K562 (cell line): ENCODE data around the gene ARHGAP4. TPM values are rescaled to one million over a fixed set of nuclear protein-coding genes. Genes with fewer than 3 reads are reported as not detected.

Source experiments
- CAMTA2 ChIP-seq: fragments of 250-450 bp; sonication (Bioruptor Pico); conservative IDR thresholded peaks from 2 replicates; pipeline ENCODE4 v1.5.1; 2022
- CGGBP1 ChIP-seq: fragments of 250-450 bp; sonication (Bioruptor Pico); IDR thresholded peaks from 2 replicates; pipeline ENCODE4 v1.9.0; 2021; ENCODE audit warnings: mild to moderate bottlenecking
- ERF ChIP-seq: fragments of 450-650 bp; formaldehyde crosslinking; IDR thresholded peaks from 2 replicates; pipeline ENCODE4 v1.4.0; 2020; ENCODE audit warnings: mild to moderate bottlenecking, mixed read lengths
- HCFC1 ChIP-seq: IDR thresholded peaks from 2 replicates; pipeline ENCODE4 v1.6.1; 2012; ENCODE audit warnings: low read depth, low read length, improper control_type of control experiment
- HMGN3 ChIP-seq: IDR thresholded peaks from 2 replicates; pipeline ENCODE4 v1.6.1; 2011; ENCODE audit warnings: borderline replicate concordance, low read depth, mild to moderate bottlenecking, mixed read lengths, low read length; ENCODE audit not compliant: insufficient read length; ENCODE audit errors: extremely low read depth
- HSF4 ChIP-seq: fragments of 250-450 bp; sonication (Bioruptor Pico); IDR thresholded peaks from 2 replicates; pipeline ENCODE4 v2.1.2; 2022; ENCODE audit warnings: mild to moderate bottlenecking, moderate library complexity, borderline replicate concordance
- ID3 ChIP-seq, 2 experiments: fragments of 250-450 bp in 1 of 2; fragments of 450-650 bp in 1 of 2; sonication (Bioruptor Pico) in 1 of 2; IDR thresholded peaks; 2 replicates each; pipeline versions ENCODE4 v1.6.1 to v1.8.0; 2016 to 2021; ENCODE audit warnings: mild to moderate bottlenecking in 2 of 2, moderate library complexity in 2 of 2, missing compliant biosample characterization in 1 of 2, missing genetic modification characterization in 1 of 2
- KDM5B ChIP-seq: fragments of 200-600 bp; sonication (generic); IDR thresholded peaks from 2 replicates; pipeline ENCODE4 v1.6.1; 2012; ENCODE audit warnings: low read depth, mild to moderate bottlenecking, moderate library complexity, low read length, control low read depth, inconsistent platforms; ENCODE audit not compliant: insufficient replicate concordance
- MLLT1 ChIP-seq, 2 experiments: fragments of 450-650 bp; IDR thresholded peaks; 2 replicates each; pipeline ENCODE4 v1.6.1; 2016
- PRMT5 ChIP-seq: sonication (generic); formaldehyde crosslinking; IDR thresholded peaks from 2 replicates; pipeline ENCODE4 v1.5.0; 2020; ENCODE audit warnings: missing genetic modification reagents
- RERE ChIP-seq: sonication (generic); formaldehyde crosslinking; IDR thresholded peaks from 2 replicates; pipeline ENCODE4 v1.8.0; 2023; ENCODE audit warnings: missing genetic modification reagents, mild to moderate bottlenecking, borderline replicate concordance
- SNIP1 ChIP-seq: fragments of 450-650 bp; IDR thresholded peaks from 2 replicates; pipeline ENCODE4 v1.7.1; 2017; ENCODE audit warnings: low read depth, mild to moderate bottlenecking
- SRSF1 ChIP-seq: fragments of 200-400 bp; formaldehyde crosslinking; IDR thresholded peaks from 2 replicates; pipeline ENCODE4 v1.6.1; 2017; ENCODE audit warnings: mild to moderate bottlenecking, low read depth, low read length, moderate library complexity
- TAF1 ChIP-seq: IDR thresholded peaks from 2 replicates; pipeline ENCODE4 v1.6.1; 2011; ENCODE audit warnings: mild to moderate bottlenecking, low read length, moderate library complexity; ENCODE audit not compliant: insufficient read depth, control insufficient read depth, severe bottlenecking; ENCODE audit errors: extremely low read depth
- TBP ChIP-seq: optimal IDR thresholded peaks from 2 replicates; pipeline ENCODE3; 2011; ENCODE audit warnings: low read depth, low read length, improper control_type of control experiment
- THRAP3 ChIP-seq: fragments of 450-650 bp; IDR thresholded peaks from 2 replicates; pipeline ENCODE4 v1.6.1; 2016; ENCODE audit warnings: mild to moderate bottlenecking, inconsistent platforms, borderline replicate concordance
- ZEB2 ChIP-seq: fragments of 450-650 bp; IDR thresholded peaks from 2 replicates; pipeline ENCODE4 v1.6.1; 2016
- ZNF124 ChIP-seq: sonication (generic); formaldehyde crosslinking; IDR thresholded peaks from 2 replicates; pipeline ENCODE4 v1.8.1; 2022; ENCODE audit warnings: missing genetic modification reagents
- ZNF197 ChIP-seq: fragments of 200-800 bp; sonication (Bioruptor generic); IDR thresholded peaks from 2 replicates; pipeline ENCODE4 v1.6.1; 2016; ENCODE audit warnings: low read depth, missing genetic modification characterization, missing compliant biosample characterization
- ZNF431 ChIP-seq: sonication (generic); formaldehyde crosslinking; IDR thresholded peaks from 2 replicates; pipeline ENCODE4 v1.8.0; 2022; ENCODE audit warnings: mild to moderate bottlenecking, missing genetic modification reagents
- polyA plus RNA-seq, 8 experiments: library from polyadenylated mRNA; depleted of rRNA in 4 of 8; stranded (reverse) in 5 of 8; unstranded in 3 of 8; fragments of >200 nt; fragmentation: Nextera tagmentation in 2 of 8; fragmentation: Illumina TruSeq in 1 of 8; extraction: Ambion mirVana in 2 of 8; extraction: Trizol in 1 of 8; gene quantifications; 2 replicates each; pipeline versions ENCODE4 v1.2.1 to v1.2.3, GENCODE V29; 2011 to 2014; ENCODE audit warnings: inconsistent platforms in 1 of 8, missing spikeins in 1 of 8
- total RNA-seq, 7 experiments: library from RNA; depleted of rRNA in 6 of 7; stranded (reverse); fragments of >200 nt in 6 of 7; fragmentation: Illumina TruSeq in 2 of 7; extraction: Trizol in 2 of 7; gene quantifications; 2 replicates each; pipeline versions ENCODE4 v1.2.1 to v1.2.3, GENCODE V29; 2011 to 2021; ENCODE audit warnings: low replicate concordance in 1 of 7

The ARHGAP4 gene
- total and polyA plus RNA-seq, 9 of the 15 experiments (the other 6 are each of a cell fraction or from before 2014, with no cell fraction given), result 0.30 to 81.8 (median 13.5) TPM

GRCh38 chrX:153926858-153927671 lies 1.0 kb upstream of the ARHGAP4 start (continued):
- TF ChIP-seq ZNF197 (CRISPR knock-in tag) (no peak), RERE (CRISPR knock-in tag) (no peak), TAF1 (peak; percentile 14), CAMTA2 (no peak), THRAP3 (no peak), ZEB2 (no peak), SNIP1 (no peak), HMGN3 (no peak), ERF (CRISPR knock-in tag) (no peak), HCFC1 (no peak), ZNF124 (CRISPR knock-in tag) (no peak), SRSF1 (no peak), ZNF431 (CRISPR knock-in tag) (no peak), KDM5B (no peak), HSF4 (CRISPR knock-in tag) (no peak), TBP (no peak), CGGBP1 (no peak), PRMT5 (CRISPR knock-in tag) (no peak), MLLT1 (IDR thresholded peaks at IDR 0.05) (no peak), ID3 (CRISPR knock-in tag; IDR thresholded peaks at IDR 0.05) (no peak), ID3 (tag; IDR thresholded peaks at IDR 0.05) (no peak)
